Ramos (cell line): Measurements from ENCODE around the gene PLPPR4.
"Not testable (repeated sequence)": the region's sequence is repeated elsewhere in the genome, so short reads cannot be mapped to it uniquely, and the experiment has no call there.

Source experiments
- in situ Hi-C: fragments of 300-500 bp; cut with MboI; formaldehyde crosslinking; loops from one replicate; pipeline ENCODE4 v1.14.3; 2022; ENCODE audit warnings: low sequenced_read_pairs; ENCODE audit not compliant: unreplicated experiment

Gene PLPPR4

GRCh38 chr1:99266726-99267125 is 2.4 kb downstream of the PLPPR4 start:
- in situ Hi-C loops = no loop called here

- in situ Hi-C loops = no loop called here
These were observed 3.7 kb downstream of the PLPPR4 start for GRCh38 chr1:99268021-99268420.

- in situ Hi-C loops = no loop called here
These were observed 5.0 kb downstream of the PLPPR4 start for GRCh38 chr1:99269321-99269720.

GRCh38 chr1:99270646-99271045 is 6.4 kb downstream of the PLPPR4 start:
- in situ Hi-C loops = no loop called here

GRCh38 chr1:99271249-99271648 is 7.0 kb downstream of the PLPPR4 start:
- in situ Hi-C loops = no loop called here

GRCh38 chr1:99277066-99277465 is 12.8 kb downstream of the PLPPR4 start:
- in situ Hi-C loops = no loop called here

- in situ Hi-C loops = no loop called here
These were observed 15.2 kb downstream of the PLPPR4 start for GRCh38 chr1:99279525-99279924.

- in situ Hi-C loops = no loop called here
These were observed 16.8 kb downstream of the PLPPR4 start for GRCh38 chr1:99281105-99281504.

GRCh38 chr1:99282536-99282935 is 18.2 kb downstream of the PLPPR4 start:
- in situ Hi-C loops = no loop called here

- in situ Hi-C loops = not testable (repeated sequence)
These were observed 19.2 kb downstream of the PLPPR4 start for GRCh38 chr1:99283521-99283920.

GRCh38 chr1:99292886-99293285 is 28.6 kb downstream of the PLPPR4 start:
- in situ Hi-C loops = no loop called here

GRCh38 chr1:99297923-99298322 is 33.6 kb downstream of the PLPPR4 start:
- in situ Hi-C loops = no loop called here

- in situ Hi-C loops = no loop called here
These were observed 40.5 kb downstream of the PLPPR4 start for GRCh38 chr1:99304725-99305282.

- in situ Hi-C loops = no loop called here
These were observed 41.3 kb downstream of the PLPPR4 start for GRCh38 chr1:99305626-99306025.

GRCh38 chr1:99306056-99306455 is 41.8 kb downstream of the PLPPR4 start:
- in situ Hi-C loops = no loop called here

- in situ Hi-C loops = no loop called here
These were observed 42.4 kb downstream of the PLPPR4 start for GRCh38 chr1:99306644-99307043.

GRCh38 chr1:99315305-99315704 is 51.0 kb downstream of the PLPPR4 start:
- in situ Hi-C loops = no loop called here

- in situ Hi-C loops = no loop called here
These were observed 62.1 kb downstream of the PLPPR4 start for GRCh38 chr1:99326215-99326949.

GRCh38 chr1:99327357-99327756 is 63.1 kb downstream of the PLPPR4 start:
- in situ Hi-C loops = no loop called here

- in situ Hi-C loops = no loop called here
These were observed 63.9 kb downstream of the PLPPR4 start for GRCh38 chr1:99328171-99328570.

GRCh38 chr1:99331083-99331482 is 66.8 kb downstream of the PLPPR4 start:
- in situ Hi-C loops = no loop called here

- in situ Hi-C loops = no loop called here
These were observed 67.3 kb downstream of the PLPPR4 start for GRCh38 chr1:99331636-99332035.
